GM19455 (cell line): ENCODE measurements around the gene MAN1A1.
"Not testable (repeated sequence)": the region's sequence is repeated elsewhere in the genome, so short reads cannot be mapped to it uniquely, and the experiment has no call there.

Experiments used
- ATAC-seq: cut with Tn5 transposase; IDR thresholded peaks from one replicate; pipeline ENCODE4 v1.9.1; 2021; ENCODE audit not compliant: unreplicated experiment

Gene MAN1A1

GRCh38 chr6:119308048-119308570 lies 41.5 kb downstream of the MAN1A1 start:
- ATAC-seq: no peak

- ATAC-seq: no peak
Observed at GRCh38 chr6:119307056-119307455, 42.5 kb downstream of the MAN1A1 start.

GRCh38 chr6:119306396-119306968 lies 43.1 kb downstream of the MAN1A1 start:
- ATAC-seq: no peak

DNA sequence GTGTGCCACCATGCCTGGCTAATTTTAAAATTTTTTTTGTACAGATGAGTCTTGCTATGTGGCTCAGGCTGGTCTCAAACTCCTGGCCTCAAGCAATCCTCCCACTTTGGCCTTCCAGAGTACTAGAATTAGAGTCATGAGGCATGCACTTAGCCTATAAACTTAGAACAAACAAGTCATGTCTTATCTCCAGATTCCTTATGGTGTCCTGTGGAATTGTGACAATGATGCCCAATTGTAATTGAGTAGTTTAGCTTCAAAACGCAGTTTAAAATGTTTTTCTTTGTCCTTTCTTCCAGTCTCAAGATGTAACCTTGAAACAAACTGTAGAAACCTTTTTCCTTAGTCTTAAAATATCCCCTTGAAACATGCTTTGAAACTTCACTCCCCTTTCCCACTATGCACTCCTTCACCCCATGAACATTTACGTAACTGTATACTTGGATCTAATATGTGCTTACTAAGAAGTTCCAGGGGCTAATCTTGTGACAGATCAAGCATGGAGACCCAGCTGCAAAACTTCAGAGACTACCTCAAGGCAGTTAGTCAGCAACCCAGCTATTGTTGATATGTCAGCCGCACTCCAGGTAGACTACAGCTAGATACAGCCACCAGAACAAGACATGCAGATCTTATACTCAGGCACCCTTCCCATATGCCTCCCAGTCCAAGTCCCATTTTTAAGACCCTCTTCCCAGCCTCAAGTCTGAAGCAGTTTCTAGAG lies 46.2 kb downstream of the MAN1A1 start:
- no peak for ATAC-seq

DNA sequence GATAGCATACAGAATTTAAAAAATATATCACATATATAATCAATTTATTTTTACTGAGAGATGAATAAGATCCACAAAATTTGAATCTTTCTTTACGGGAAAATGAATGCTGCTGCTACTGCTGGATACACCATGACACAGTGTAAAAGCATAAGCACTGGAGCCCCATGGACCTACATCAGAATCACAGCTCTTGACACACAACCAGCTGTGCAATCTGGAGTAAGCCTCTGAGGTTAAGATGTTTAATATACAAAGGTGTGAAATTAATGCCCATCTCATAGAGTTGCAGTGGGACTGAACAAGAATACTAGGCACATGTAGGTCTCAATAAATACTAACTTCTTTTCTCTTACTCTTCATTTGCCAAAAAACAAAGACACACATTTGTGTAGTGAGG lies 48.1 kb downstream of the MAN1A1 start:
- no peak for ATAC-seq

GRCh38 chr6:119299694-119300093 lies 49.9 kb downstream of the MAN1A1 start:
- no peak for ATAC-seq

GRCh38 chr6:119297049-119297448 lies 52.5 kb downstream of the MAN1A1 start:
- ATAC-seq: no peak

DNA sequence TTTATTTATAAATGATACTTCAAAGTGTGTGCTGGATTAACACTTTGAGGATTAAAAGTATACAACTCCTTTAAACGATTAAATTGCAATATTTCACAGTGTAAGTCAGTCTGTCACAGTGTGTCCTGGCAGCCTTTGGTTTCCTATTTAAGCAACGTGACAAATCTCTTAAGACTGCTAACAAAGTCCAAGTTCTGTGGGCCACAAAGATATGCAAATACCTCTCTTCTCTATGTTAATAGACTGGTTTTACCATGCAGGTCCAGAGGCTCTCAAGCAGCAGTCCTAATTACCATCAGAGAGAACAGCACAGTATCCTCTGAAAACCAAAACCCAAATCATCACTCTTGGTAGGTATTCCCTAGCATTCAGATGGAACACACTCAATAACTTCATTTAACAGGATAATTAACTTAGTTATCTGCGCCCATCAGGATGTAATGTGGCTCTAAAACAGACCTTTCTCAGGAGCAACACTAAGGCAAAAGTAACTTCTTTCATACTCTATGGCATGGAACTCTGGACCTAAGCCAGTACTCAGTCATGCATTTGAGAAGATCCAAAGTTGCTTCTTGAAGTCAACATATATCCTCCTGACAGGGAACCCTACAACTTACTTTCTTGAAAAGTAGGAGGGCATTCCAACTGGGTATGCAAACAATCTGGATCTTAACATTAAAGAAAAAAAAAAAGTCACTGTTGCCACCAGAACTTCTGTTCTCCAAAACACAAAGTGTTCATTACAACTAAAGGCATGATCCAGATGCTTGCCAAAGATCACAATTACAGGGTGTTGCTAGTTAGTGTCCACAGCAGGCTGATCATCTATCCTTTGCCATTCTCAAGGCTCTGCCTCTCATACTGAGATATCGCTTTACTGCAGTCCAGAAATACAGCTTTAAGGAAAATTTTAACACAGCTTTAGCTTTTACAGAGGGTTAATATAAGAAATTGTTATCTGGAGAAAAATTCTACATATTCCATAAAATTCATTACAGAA lies 53.2 kb downstream of the MAN1A1 start:
- ATAC-seq: no peak

DNA sequence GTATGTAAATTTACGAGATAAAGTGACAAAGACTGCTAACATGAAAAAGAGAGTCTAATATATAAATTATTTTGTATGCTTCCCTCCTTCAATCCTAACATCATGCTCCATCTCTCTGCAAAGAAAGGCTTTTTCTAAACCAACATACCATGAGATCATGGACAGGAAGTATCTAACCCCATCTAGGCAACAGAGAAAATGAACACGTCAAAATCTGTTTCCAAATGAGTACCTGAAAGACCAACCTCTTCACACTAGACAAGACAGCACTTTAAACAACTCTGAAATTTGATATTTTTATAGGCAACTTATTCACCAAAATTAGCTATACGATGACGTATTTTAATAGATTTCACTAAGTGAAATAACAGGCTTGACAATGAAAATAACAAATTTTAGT lies 54.6 kb downstream of the MAN1A1 start:
- ATAC-seq: peak; percentile 72

- not testable (repeated sequence) for ATAC-seq
Observed at GRCh38 chr6:119291060-119291459, 58.5 kb downstream of the MAN1A1 start.

DNA sequence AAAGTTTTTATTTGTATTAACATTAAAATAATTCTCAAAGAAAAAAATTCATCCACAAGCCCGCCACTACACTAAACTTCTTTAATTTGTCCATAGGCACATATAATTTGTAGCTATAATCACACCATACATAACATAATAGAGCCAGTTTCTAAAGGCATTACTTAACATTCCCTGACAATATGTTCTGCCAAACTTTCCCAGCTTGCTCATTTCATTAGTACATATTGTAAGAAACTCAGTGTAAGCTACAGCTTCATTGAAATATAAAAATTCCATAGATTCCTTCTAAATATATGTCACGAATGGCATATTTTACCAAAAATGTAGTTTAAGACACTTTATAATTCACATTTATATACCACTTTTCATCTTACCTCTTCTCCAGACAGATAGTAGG lies 59.3 kb downstream of the MAN1A1 start:
- ATAC-seq: no peak

DNA sequence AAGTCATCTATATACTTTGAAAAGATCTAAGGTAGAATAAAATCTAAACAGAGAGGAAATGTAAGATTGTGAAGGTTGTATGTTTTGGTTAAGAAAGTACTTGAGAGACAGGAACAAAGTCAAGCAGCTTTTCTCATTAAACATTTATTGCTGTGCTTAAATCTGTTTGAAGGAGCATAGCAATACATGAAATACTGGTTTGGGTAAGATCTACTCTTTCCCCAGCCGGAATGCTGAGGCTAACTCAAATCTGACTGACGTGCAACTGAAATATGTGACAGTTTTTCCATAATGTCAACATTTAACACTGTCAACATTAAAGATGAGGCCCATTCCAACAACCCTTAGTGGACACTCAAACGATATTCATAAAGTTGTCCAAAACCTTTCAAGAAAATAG lies 59.9 kb downstream of the MAN1A1 start:
- ATAC-seq: no peak

DNA sequence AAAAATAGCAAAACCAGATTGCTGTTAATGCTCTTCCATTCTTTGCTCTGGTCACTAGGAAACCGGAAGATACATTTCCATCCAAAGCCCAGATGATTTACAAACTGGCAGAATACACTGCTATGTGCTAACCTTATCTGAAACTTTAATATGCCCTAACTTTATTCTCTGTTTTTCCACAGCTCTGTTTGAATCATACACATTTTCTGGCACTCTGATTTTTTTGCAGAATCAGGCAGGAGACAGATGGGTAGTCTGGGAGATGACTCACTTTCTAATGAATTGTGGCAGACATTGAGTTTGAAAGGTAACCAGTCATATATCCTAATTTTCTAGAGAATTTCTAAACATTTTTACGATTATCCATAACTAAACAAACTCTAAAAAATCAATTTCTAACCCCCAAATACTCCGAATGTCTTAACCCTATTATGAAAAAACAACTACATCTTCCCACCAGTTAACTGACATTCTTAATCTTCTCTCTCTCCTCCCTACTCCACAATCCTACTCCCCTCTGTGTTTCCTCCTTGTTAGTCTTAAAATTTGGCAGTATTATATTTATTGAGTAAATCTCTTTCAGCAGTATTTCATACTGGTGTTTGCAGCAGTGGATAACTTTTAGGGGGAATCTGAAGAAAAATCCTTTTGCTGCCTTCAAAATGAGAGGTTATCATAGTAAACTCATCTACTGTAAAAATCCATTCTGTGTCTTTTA lies 63.5 kb downstream of the MAN1A1 start:
- ATAC-seq: no peak

GRCh38 chr6:119284861-119285521 lies 64.6 kb downstream of the MAN1A1 start:
- no peak for ATAC-seq

DNA sequence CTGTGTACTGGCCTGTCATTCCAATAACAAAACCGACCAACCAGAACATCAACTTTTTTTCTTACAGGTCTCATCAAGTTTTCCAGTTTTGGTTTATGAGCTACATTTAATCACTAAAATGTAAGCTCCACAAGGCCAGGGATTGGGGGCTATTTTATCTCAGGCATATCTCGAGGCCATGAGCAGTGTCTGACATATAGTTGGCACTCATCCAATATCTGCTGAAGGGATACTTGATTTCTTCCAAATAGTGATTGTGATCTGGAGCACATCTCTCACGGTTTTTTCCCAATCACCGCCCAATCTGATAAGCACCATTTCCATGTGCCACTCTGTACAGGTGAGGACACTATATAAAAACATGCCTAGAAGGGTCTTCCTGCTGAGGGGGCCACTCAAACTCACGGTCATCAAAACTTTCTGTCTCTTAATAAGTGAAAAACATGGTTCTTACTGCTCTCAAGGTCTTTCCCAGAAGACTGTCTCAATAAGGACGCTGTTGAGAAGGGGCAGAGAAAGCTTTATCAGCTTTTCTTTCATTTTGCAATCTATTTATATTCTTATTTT lies 65.5 kb downstream of the MAN1A1 start:
- no peak for ATAC-seq

DNA sequence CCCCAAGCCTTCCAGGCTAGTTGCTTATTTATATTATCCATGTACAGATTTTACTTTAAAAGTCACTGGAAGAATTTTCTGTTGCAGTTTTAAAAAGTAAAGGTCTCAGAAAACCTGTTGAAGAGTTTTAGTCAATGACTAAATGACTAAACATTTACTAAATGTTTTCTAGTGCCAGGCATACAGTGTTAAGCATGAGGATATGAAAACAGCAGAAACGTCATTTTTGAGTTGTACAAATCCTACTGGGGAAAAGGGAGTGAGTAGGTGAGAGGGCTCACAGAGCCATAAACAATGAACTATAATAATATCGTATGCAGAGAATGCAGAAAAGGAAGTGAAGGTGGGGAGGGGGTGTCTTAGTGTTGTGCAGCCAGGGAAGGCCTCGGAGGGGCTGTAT lies 66.3 kb downstream of the MAN1A1 start:
- no peak for ATAC-seq

- no peak for ATAC-seq
Observed at GRCh38 chr6:119280668-119281067, 68.9 kb downstream of the MAN1A1 start.

DNA sequence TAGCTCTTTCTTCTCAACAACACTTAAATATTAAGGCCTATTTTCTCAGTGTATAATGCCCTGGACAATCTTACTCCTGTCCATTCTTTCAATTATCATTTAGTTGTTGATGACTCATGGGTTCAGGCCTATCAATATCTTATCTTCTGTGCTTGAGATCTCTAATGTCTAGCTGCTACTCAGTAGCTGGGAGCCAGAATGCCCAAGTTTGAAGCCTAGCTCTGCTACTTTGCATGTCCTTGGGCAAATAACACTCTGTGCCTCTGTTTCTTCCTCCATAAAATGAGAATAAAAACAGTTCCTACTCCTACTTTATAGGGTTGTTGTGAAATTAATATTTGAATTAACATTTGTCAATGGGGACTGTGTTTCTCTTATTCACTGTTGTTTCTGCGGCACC lies 69.5 kb downstream of the MAN1A1 start:
- no peak for ATAC-seq

DNA sequence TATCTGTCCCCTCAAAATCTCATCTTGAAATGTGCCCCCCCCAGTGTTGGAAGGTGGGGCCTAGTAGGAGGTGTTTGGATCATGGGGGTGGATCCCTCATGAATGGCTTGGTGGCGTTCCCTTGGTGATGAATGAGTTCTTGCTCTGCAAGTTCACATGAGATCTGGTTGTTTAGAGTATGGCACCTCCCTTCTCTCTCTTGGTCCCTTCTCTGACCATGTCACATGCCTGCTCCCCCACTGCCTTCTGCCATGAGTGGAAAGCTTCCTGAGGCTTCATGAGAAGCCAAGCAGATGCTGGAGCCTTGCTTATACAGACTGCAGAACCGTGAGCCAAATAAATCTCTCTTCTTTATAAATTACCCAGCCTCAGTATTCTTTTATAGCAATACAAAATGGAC lies 70.9 kb downstream of the MAN1A1 start:
- ATAC-seq: no peak

DNA sequence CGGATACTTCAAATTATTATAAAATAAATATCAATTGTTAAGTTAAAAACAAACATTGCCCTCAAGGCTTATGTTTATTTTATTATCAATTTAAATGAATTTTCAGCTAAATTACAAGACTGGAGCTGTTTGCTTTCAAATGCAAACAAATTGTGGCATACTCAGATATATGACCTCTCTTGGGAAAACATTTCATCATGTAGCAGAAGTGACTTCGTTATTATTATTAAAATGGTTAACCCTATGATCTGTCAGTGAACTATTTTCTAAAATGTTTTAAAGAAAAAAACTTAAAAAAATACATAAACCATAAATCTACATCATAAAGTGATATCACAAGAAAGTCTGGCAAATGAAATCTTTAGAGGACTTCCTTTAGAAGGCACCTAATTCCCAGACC lies 72.5 kb downstream of the MAN1A1 start:
- no peak for ATAC-seq
